C4-2B (cell line): Measurements from ENCODE around the gene SCO1.
A peak's percentile ranks its signal among the peaks of the same experiment; 100 is the strongest.

Source experiments
- H3K27ac ChIP-seq: fragments of 450-650 bp; 2 replicates; pipeline ENCODE4 v1.5.1; 2017
- CTCF ChIP-seq: fragments of 450-650 bp; conservative IDR thresholded peaks from 2 replicates; pipeline ENCODE4 v1.5.1; 2017; ENCODE audit warnings: mild to moderate bottlenecking
- ZFX ChIP-seq: fragments of 450-650 bp; IDR thresholded peaks from 2 replicates; pipeline ENCODE4 v1.6.1; 2017

SCO1 gene

GRCh38 chr17:10698096-10698818, 924 bp upstream of the SCO1 start:
- peak overlapping the region; percentile 93 for H3K27ac ChIP-seq
- TF ChIP-seq ZFX, result no peak
- TF ChIP-seq CTCF, result no peak

- H3K27ac ChIP-seq, result peak overlapping the region; percentile 4; the same call in 1 of the 2 replicates
Measured at GRCh38 chr17:10695875-10696407, 1.4 kb downstream of the SCO1 start.

- TF ChIP-seq CTCF (no peak), ZFX (no peak)
Measured at GRCh38 chr17:10687499-10687898, 9.8 kb downstream of the SCO1 start.

GRCh38 chr17:10683853-10684252, 13.5 kb downstream of the SCO1 start:
- TF ChIP-seq ZFX (no peak), CTCF (peak; percentile 69)
- no peak overlapping the region for H3K27ac ChIP-seq

More at GRCh38 chr17:10687499-10687898, 9.8 kb downstream of the SCO1 start:
- no peak overlapping the region for H3K27ac ChIP-seq

- no peak overlapping the region for H3K27ac ChIP-seq
- TF ChIP-seq CTCF (no peak), ZFX (no peak)
Measured at GRCh38 chr17:10681866-10682446, 15.4 kb downstream of the SCO1 start.

GRCh38 chr17:10674704-10675103, 22.6 kb downstream of the SCO1 start:
- TF ChIP-seq ZFX (no peak), CTCF (no peak)
- H3K27ac ChIP-seq, result no peak overlapping the region

GRCh38 chr17:10673312-10673711, 24.0 kb downstream of the SCO1 start:
- no peak for TF ChIP-seq ZFX
- no peak for TF ChIP-seq CTCF
- no peak overlapping the region for H3K27ac ChIP-seq
